ENCODE results near the gene PARP12.
A peak's percentile ranks its signal among the peaks of the same experiment; 100 is the strongest.

PARP12 gene

DNA sequence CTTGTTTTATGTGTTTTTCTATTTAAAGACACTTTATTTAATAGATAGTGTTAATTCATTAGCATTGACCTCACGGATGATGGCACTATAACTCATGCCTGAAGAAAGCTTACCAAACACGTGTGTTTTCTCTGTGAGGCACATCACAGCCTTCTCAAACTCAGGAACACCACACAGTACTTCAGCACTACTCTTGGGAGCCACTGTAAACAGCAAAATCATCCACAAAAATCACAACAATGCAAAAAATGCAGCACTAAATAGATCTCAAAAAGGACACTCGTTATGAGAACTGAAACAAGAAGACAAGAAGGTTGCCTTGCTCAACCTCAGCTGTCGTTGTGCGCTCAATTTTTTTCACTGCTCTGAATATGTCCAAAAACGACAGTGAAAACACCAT lies 12.0 kb upstream of the PARP12 start:
- Histone ChIP-seq H3K4ac (ENCODE audit: low read depth, low read length) (no peak overlapping the region), H4K12ac (ENCODE audit: low read depth, low read length) (no peak overlapping the region), H3K27ac (ENCODE audit: low read depth, low read length) (no peak overlapping the region), H2BK12ac (ENCODE audit: low read length) (no peak overlapping the region), H2AK5ac (ENCODE audit: low read length) (no peak overlapping the region), H3K79me2 (ENCODE audit: control insufficient read depth, insufficient read depth, low read length, poor library complexity) (no peaks in the 10 kb centered on the region), H3K36me3 (ENCODE audit: control insufficient read depth in 1 of 2, insufficient read depth in 2 of 2, low read length in 2 of 2) (no peaks in the 10 kb centered on the region), H3K4me2 (ENCODE audit: low read length) (no peak overlapping the region), H4K8ac (ENCODE audit: low read depth, low read length) (no peak overlapping the region), H3K9me3 (ENCODE audit: insufficient read depth, low read depth, low read length) (peaks cover 1% of the 10 kb centered on the region), H4K91ac (ENCODE audit: low read depth, low read length) (no peak overlapping the region), H3K79me1 (ENCODE audit: low read length) (no peaks in the 10 kb centered on the region), H2BK120ac (ENCODE audit: insufficient read depth, low read length, poor library complexity) (no peak overlapping the region), H3K9ac (ENCODE audit: low read length) (no peak overlapping the region), H3K18ac (ENCODE audit: low read length) (no peak overlapping the region), H3K4me1 (ENCODE audit: control insufficient read depth in 1 of 2, insufficient read depth in 2 of 2, low read length in 2 of 2) (peaks cover 0 to 3% of the 10 kb centered on the region in 2 experiments), H3K23ac (ENCODE audit: low read length) (no peak overlapping the region), H3K4me3 (ENCODE audit: low read depth, low read length) (no peak overlapping the region), H2BK5ac (ENCODE audit: low read depth, low read length, poor library complexity) (no peak overlapping the region), H2AFZ (ENCODE audit: insufficient read depth, low read length, poor library complexity) (no peak overlapping the region), H3K14ac (ENCODE audit: low read length) (no peak overlapping the region), H3K27me3 (ENCODE audit: insufficient read depth, low read length) (no peaks in the 10 kb centered on the region)
- WGBS (ENCODE audit: extremely low coverage, insufficient coverage, insufficient read length), result no CpG with 5 or more reads among the region's 6 CpGs
- DNase-seq, result peak in 1 of 2 donors; percentile 40

DNA sequence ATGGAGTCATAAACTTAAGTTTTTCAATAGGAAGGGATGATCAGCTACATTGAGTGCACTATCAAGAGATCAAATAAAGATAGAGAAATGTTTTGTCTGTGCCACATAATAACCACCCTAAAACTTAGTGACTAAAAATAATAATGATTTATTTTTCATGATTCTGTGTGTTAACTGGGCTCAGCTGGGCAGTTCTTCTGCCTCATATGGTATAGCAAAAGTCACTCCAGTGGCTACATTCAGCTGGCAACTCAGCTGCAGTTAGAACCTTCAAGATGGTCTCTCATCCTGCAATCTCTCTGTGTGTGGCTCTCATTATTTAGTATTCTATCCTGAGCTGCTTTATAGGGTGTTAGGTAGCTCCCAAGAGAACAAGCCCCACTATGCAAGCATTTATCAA lies 7.8 kb upstream of the PARP12 start:
- Histone ChIP-seq H4K91ac (ENCODE audit: low read depth, low read length) (no peak overlapping the region), H3K14ac (ENCODE audit: low read length) (no peak overlapping the region), H3K36me3 (ENCODE audit: control insufficient read depth in 1 of 2, insufficient read depth in 2 of 2, low read length in 2 of 2) (no peaks in the 10 kb centered on the region), H4K12ac (ENCODE audit: low read depth, low read length) (no peak overlapping the region), H3K79me1 (ENCODE audit: low read length) (no peaks in the 10 kb centered on the region), H3K23ac (ENCODE audit: low read length) (no peak overlapping the region), H2BK120ac (ENCODE audit: insufficient read depth, low read length, poor library complexity) (no peak overlapping the region), H3K4me3 (ENCODE audit: low read depth, low read length) (no peak overlapping the region), H3K4me2 (ENCODE audit: low read length) (no peak overlapping the region), H2BK12ac (ENCODE audit: low read length) (no peak overlapping the region), H3K4ac (ENCODE audit: low read depth, low read length) (no peak overlapping the region), H3K79me2 (ENCODE audit: control insufficient read depth, insufficient read depth, low read length, poor library complexity) (no peaks in the 10 kb centered on the region), H4K8ac (ENCODE audit: low read depth, low read length) (no peak overlapping the region), H3K4me1 (ENCODE audit: control insufficient read depth in 1 of 2, insufficient read depth in 2 of 2, low read length in 2 of 2) (peaks cover 0 to 3% of the 10 kb centered on the region in 2 experiments), H2BK5ac (ENCODE audit: low read depth, low read length, poor library complexity) (no peak overlapping the region), H3K18ac (ENCODE audit: low read length) (no peak overlapping the region), H3K9ac (ENCODE audit: low read length) (no peak overlapping the region), H3K27me3 (ENCODE audit: insufficient read depth, low read length) (no peaks in the 10 kb centered on the region), H2AK5ac (ENCODE audit: low read length) (no peak overlapping the region), H2AFZ (ENCODE audit: insufficient read depth, low read length, poor library complexity) (no peak overlapping the region), H3K9me3 (ENCODE audit: insufficient read depth, low read depth, low read length) (no peaks in the 10 kb centered on the region), H3K27ac (ENCODE audit: low read depth, low read length) (no peak overlapping the region)
- DNase-seq, result no peak

DNA sequence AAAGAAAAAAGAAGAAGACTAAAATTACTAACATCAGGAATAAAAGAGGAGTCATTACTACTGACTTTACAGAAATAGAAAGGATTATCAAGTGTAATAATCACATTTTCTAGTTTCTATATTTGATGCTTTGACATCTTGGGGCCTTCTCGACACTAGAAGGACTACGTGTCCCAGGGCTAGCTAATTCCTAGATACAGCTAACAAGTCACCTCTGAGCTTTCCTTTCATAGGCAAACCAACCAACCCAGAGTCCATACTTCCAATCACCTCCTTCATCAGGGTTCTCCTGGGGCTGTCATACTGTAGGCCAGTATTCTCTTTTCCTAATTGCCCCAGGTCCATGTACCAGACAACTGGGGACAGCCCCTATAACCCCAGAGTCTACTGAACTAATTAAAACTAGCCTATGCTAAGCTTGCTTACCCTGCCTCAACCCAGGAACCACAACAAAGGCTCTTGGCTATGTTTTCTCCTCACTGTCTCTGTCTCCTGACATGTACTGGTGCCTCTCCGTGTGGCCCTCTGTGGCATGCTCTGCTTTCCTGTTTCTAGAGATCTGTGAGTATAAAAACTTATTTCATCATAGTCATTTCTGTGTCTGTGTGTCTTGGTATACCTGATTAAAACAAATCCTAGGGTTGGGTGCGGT lies 6.7 kb upstream of the PARP12 start:
- H2AFZ ChIP-seq (ENCODE audit: insufficient read depth, low read length, poor library complexity), result no peak overlapping the region
- H3K4me3 ChIP-seq (ENCODE audit: low read depth, low read length), result no peak overlapping the region
- H3K23ac ChIP-seq (ENCODE audit: low read length), result no peak overlapping the region
- no peaks in the 10 kb centered on the region for H3K9me3 ChIP-seq (ENCODE audit: insufficient read depth, low read depth, low read length)
- no peaks in the 10 kb centered on the region for H3K4me1 ChIP-seq (ENCODE audit: control insufficient read depth in 1 of 2, insufficient read depth in 2 of 2, low read length in 2 of 2)
- H2BK12ac ChIP-seq (ENCODE audit: low read length), result no peak overlapping the region
- H4K91ac ChIP-seq (ENCODE audit: low read depth, low read length), result no peak overlapping the region
- no peaks in the 10 kb centered on the region for H3K36me3 ChIP-seq (ENCODE audit: control insufficient read depth in 1 of 2, insufficient read depth in 2 of 2, low read length in 2 of 2)
- no peak overlapping the region for H2BK5ac ChIP-seq (ENCODE audit: low read depth, low read length, poor library complexity)
- no peak overlapping the region for H3K9ac ChIP-seq (ENCODE audit: low read length)
- H3K27ac ChIP-seq (ENCODE audit: low read depth, low read length), result no peak overlapping the region
- no peak for DNase-seq
- no peaks in the 10 kb centered on the region for H3K79me2 ChIP-seq (ENCODE audit: control insufficient read depth, insufficient read depth, low read length, poor library complexity)
- H3K4me2 ChIP-seq (ENCODE audit: low read length), result no peak overlapping the region
- H3K18ac ChIP-seq (ENCODE audit: low read length), result no peak overlapping the region
- no CpG with 5 or more reads among the region's 4 CpGs for WGBS (ENCODE audit: extremely low coverage, insufficient coverage, insufficient read length)
- no peak overlapping the region for H3K4ac ChIP-seq (ENCODE audit: low read depth, low read length)
- H2BK120ac ChIP-seq (ENCODE audit: insufficient read depth, low read length, poor library complexity), result no peak overlapping the region
- H4K8ac ChIP-seq (ENCODE audit: low read depth, low read length), result no peak overlapping the region
- no peak overlapping the region for H2AK5ac ChIP-seq (ENCODE audit: low read length)
- no peak overlapping the region for H3K14ac ChIP-seq (ENCODE audit: low read length)
- H3K27me3 ChIP-seq (ENCODE audit: insufficient read depth, low read length), result no peaks in the 10 kb centered on the region
- no peaks in the 10 kb centered on the region for H3K79me1 ChIP-seq (ENCODE audit: low read length)
- no peak overlapping the region for H4K12ac ChIP-seq (ENCODE audit: low read depth, low read length)

DNA sequence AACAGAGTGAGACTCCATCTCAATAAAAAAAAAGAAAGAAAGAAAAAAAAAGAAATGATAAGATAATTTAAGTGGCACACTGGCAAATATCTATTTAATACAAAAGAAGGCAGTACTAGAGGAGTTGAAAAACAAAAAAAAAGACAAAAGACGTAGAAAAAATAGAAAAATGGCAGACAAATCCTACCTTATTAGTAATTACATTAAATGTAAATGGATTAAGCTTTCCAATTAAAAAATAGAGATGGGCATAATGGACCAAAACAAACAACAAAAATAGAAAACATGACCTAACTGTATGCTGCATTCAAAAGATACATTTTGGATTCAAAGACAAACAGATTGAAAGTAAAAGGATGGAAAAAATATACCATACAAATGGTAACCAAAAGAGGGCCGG lies 5.3 kb upstream of the PARP12 start:
- Histone ChIP-seq H3K4me2 (ENCODE audit: low read length) (no peak overlapping the region), H2AK5ac (ENCODE audit: low read length) (no peak overlapping the region), H3K9ac (ENCODE audit: low read length) (no peak overlapping the region), H2BK5ac (ENCODE audit: low read depth, low read length, poor library complexity) (no peak overlapping the region), H2AFZ (ENCODE audit: insufficient read depth, low read length, poor library complexity) (no peak overlapping the region), H3K36me3 (ENCODE audit: control insufficient read depth in 1 of 2, insufficient read depth in 2 of 2, low read length in 2 of 2) (no peaks in the 10 kb centered on the region), H3K27ac (ENCODE audit: low read depth, low read length) (no peak overlapping the region), H3K4me3 (ENCODE audit: low read depth, low read length) (no peak overlapping the region), H3K79me1 (ENCODE audit: low read length) (no peaks in the 10 kb centered on the region), H3K14ac (ENCODE audit: low read length) (no peak overlapping the region), H3K4ac (ENCODE audit: low read depth, low read length) (no peak overlapping the region), H4K12ac (ENCODE audit: low read depth, low read length) (no peak overlapping the region), H3K79me2 (ENCODE audit: control insufficient read depth, insufficient read depth, low read length, poor library complexity) (no peaks in the 10 kb centered on the region), H4K91ac (ENCODE audit: low read depth, low read length) (no peak overlapping the region), H2BK120ac (ENCODE audit: insufficient read depth, low read length, poor library complexity) (no peak overlapping the region), H3K23ac (ENCODE audit: low read length) (no peak overlapping the region), H3K18ac (ENCODE audit: low read length) (no peak overlapping the region), H3K9me3 (ENCODE audit: insufficient read depth, low read depth, low read length) (peaks cover 2% of the 10 kb centered on the region), H3K27me3 (ENCODE audit: insufficient read depth, low read length) (peaks cover 3% of the 10 kb centered on the region), H4K8ac (ENCODE audit: low read depth, low read length) (no peak overlapping the region), H2BK12ac (ENCODE audit: low read length) (no peak overlapping the region), H3K4me1 (ENCODE audit: control insufficient read depth in 1 of 2, insufficient read depth in 2 of 2, low read length in 2 of 2) (no peaks in the 10 kb centered on the region)
- DNase-seq, result no peak
- no CpG with 5 or more reads among the region's 2 CpGs for WGBS (ENCODE audit: extremely low coverage, insufficient coverage, insufficient read length)

Measured in trophoblast cell (in vitro differentiated cells and primary cell).